HG03565 (cell line): ENCODE measurements around the gene P3H2.

ENCODE experiments used
- ATAC-seq: cut with Tn5 transposase; IDR thresholded peaks from one replicate; pipeline ENCODE4 v1.9.1; 2021; ENCODE audit warnings: mild to moderate bottlenecking, moderate library complexity; ENCODE audit not compliant: unreplicated experiment

The P3H2 gene

GRCh38 chr3:190125436-190126068, 4.9 kb upstream of the P3H2 start:
- no peak for ATAC-seq

DNA sequence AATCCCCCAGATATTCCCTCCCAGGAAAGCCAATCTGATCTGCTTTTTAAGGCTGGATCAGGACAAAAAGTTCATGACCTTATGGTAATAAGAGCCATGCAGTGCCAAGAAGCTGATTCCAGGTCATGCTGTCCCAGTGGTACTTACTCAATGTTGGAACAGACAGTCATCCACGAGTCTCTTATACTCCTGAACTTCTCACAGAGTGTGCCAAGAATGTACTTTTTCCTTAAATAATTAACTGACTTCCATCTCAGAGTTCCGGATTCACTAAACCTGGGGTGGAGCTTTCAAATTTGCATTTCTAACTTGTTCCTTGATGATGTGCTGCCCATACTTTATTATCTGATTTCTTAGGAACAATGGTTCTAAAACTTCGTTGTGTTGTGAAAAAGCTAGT, 3.4 kb upstream of the P3H2 start:
- ATAC-seq: no peak

DNA sequence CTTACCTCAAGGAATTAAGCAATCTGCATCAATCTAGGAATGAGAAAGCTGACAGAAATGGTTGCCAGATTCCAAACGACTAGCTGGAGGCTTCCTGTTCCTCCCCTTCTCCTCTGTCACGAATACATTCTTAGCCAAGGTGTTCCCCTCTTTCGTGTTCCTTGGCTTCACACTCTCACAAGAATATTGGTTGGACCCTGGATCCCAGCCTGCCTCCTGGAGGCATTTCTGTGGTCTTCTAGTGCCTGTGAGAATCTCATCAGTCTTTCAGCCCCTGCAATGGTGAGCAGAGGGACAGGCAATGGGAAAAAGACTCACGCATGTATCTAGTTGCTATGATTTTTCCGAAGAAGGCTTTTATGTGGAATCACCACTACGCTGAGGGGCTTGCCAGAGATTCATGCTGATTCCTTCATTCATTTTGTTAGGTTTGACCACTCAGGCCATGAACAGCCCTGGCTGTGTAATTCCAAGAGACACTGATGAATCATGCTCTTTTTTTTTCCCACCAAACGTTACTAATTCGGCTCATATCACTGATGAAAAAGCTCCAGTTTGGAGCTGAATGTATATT, 1.6 kb upstream of the P3H2 start:
- ATAC-seq: no peak

DNA sequence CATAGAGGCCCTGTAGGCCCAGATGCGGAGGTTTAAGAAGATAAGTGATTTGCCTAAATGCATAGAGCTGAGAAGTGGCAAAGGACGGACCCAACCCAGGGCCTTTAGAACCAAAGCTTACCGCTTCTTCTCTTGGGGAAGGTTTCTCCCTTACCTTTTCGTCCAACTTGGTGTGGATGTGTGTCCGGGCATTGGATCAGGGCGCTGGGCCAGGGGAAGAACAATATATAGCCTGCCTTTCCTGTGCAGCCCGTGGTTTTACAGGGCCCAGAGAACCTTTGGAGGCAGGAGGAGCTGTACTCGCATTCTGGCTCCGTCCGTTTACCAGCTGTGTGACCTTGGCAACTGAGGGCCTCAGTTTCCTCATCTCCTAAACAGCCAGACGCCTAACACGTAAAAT, 686 bp upstream of the P3H2 start:
- no peak for ATAC-seq

DNA sequence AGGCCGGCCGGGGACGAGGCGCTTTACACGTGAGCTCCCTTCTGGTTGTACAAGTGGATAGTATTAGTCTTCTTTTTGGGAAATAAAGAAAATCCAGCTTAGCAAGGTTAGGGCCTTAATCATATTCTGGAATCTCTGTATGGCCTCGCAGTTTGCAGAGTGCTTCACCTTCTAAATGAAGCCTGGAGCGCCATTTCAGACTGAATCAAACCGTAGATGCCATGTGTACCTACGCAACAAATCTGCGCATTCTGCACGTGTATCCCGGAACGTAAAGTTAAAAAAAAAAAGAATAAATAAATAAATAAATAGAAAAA, 322 bp upstream of the P3H2 start:
- no peak for ATAC-seq

- ATAC-seq: peak; percentile 8
Measured at GRCh38 chr3:190119461-190120268, 1.0 kb downstream of the P3H2 start.

- ATAC-seq: no peak
Measured at GRCh38 chr3:190118438-190118837, 2.3 kb downstream of the P3H2 start.

DNA sequence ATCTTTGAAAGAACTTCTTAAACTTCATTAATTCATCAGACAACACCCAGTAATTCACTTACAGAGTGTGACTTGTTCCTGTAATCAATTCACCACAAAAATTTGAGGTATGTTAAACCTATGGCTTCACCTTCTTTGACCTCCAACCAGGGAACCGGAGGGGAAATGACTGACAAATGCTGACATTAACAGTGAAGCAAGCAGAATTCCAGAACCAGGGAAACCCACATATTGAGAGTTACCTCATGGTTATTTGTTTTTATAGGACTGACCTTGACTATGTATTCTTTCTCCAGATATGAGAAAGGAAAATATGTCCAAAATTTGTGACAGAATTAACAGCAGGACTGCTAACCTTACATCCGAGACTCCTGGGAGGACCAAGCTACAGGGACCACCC, 2.7 kb downstream of the P3H2 start:
- no peak for ATAC-seq

GRCh38 chr3:190116551-190117067, 4.1 kb downstream of the P3H2 start:
- no peak for ATAC-seq

DNA sequence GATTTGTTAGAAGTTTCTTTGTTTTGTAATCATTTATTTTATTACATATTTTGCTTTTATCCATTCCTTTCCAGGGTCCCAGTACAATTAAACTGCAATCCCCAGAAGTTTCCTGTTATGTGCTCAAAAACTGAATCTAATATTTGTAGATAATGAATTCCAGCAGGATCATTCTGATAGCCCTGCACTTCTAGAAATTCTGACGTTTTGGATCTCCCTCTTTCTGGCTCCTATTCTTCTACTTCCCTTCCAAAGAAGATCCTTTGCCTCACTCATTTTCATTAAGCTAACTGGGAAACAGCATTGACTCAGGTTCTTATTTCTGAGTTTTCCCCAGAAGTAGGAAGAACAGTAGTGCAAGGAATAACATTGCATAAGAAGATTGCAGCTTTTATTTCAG, 9.9 kb downstream of the P3H2 start:
- ATAC-seq: no peak

- no peak for ATAC-seq
Measured at GRCh38 chr3:190109441-190109840, 11.3 kb downstream of the P3H2 start.

GRCh38 chr3:190108804-190109203, 11.9 kb downstream of the P3H2 start:
- ATAC-seq: no peak

- no peak for ATAC-seq
Measured at GRCh38 chr3:190105876-190106275, 14.8 kb downstream of the P3H2 start.

DNA sequence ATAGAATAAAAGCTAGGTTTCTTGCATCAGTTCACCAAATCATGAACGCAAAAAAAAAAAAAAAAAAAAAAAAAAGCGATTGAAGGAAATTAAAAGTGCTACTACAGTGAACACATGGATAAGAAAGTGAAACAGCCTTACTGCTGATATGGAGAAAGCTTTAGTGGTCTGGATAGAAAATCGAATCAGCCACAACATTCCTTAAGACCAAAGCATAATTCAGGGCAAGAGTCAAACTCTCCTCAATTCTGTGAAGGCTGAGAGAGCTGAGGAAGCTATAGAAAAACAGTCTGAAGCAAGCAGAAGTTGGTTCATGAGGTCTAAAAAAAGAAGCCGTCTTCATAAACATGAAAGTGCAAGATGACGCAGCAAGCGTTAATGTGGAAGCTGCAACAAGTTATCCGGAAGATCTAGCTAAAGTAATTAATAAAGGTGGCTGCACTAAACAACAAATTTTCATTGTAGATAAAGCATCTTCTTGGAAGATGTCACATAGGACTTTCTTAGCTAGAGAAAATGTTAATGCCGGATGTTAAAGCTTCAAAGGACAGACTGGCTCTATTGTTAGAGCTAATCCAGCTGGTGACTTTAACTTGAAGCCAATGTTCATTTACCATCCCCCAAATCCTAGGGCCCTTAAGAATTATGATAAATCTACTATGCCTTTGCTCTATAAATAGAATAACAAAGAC, 19.2 kb downstream of the P3H2 start:
- no peak for ATAC-seq

DNA sequence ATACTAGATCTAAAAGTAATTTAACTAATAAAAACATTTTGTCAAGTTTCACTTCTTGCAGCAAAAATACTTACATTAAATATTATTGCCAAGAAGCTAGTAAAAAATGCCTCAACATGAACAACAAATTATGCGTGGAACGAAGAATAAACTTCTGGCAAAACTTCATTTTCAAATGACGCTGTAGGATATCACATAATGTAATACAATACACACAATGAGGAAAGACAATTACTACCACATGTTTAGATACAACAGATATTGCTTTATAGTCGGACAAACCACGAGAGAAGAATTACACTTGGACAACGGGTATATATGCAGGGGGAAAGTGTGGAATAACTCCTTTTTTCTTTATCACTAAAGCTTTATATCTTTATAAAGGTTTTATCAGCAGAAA, 21.6 kb downstream of the P3H2 start:
- no peak for ATAC-seq

DNA sequence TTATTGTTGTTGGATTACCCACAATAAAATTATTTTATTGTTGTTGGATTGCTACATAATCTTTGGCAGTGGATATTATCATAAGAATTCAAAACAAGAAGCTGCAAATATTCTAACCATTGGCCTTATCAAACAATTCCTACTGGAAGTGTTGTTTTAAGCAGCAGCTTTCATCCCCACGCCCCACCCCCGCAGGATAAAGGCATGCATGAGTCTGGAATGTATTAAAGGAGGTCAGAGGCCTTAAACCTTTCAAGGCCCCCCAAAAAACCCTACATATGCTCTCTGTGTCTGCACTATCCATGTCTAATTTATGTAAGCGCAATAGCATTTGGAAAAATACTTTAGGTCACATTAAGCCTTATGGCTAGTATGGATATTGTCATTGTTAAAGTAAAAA, 23.1 kb downstream of the P3H2 start:
- ATAC-seq: no peak

DNA sequence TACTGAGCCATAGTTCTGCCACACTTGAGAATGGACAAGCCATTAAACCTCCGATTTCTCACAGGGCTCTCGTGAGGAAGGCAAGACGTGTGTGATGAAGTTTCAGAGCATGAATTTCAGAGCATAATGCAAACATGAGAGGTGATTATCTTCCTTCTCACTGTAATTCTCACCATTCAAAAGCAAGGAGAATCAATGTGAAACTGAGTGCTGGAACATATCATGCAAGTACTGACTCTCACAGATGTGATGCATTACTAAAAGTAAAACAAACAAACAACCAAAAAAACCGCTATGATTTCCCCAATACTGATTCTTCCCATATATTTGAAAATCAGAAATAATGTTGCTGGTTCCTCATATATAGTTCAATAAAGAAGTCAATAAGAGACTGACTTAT, 23.7 kb downstream of the P3H2 start:
- peak; percentile 42 for ATAC-seq

GRCh38 chr3:190096345-190096744, 24.4 kb downstream of the P3H2 start:
- peak; percentile 38 for ATAC-seq

DNA sequence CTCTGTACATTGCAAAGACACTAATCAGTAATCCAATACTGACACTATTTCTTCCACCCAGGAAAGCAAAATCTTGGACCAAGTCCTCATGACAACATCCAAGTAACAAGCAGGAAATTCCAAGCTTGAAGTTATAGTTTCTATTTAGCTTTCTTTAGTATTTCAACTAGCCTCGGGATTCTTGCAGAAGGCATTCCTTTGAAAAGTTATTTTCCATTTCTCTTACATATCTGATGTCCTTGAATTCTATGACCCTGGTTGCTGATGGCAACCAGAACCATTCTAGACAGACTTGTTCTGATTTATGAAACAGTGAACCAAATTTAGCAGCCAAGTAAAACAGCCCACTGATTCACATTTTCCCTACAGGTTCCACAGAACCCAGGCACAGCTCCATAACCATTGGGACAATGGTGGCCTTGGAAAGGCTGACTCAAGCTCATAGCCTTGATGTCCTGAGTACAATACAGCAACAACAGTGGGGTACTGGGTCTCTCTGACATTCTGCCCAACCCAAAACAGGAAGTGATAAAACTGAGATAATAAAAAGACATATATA, 26.5 kb downstream of the P3H2 start:
- no peak for ATAC-seq

GRCh38 chr3:190092250-190092649, 28.4 kb downstream of the P3H2 start:
- no peak for ATAC-seq

GRCh38 chr3:190089711-190090110, 31.0 kb downstream of the P3H2 start:
- ATAC-seq: peak; percentile 75
